ENCODE measurements around the gene ARFGAP1.
A peak's percentile ranks its signal among the peaks of the same experiment; 100 is the strongest.

ARFGAP1 gene

GRCh38 chr20:63261060-63261794, 11.4 kb upstream of the ARFGAP1 start:
- DNase-seq: no peak

GRCh38 chr20:63261795-63262528, 10.7 kb upstream of the ARFGAP1 start:
- no peak for DNase-seq

GRCh38 chr20:63262836-63263235, 9.8 kb upstream of the ARFGAP1 start:
- no peak for DNase-seq

- DNase-seq: no peak
These were observed 8.6 kb upstream of the ARFGAP1 start for GRCh38 chr20:63264000-63264399.

- DNase-seq: peak; percentile 67
These were observed 8.1 kb upstream of the ARFGAP1 start for GRCh38 chr20:63264519-63264918.

- DNase-seq: peak; percentile 84
These were observed 6.6 kb upstream of the ARFGAP1 start for GRCh38 chr20:63265891-63266515.

GRCh38 chr20:63267691-63268090, 4.9 kb upstream of the ARFGAP1 start:
- DNase-seq: peak; percentile 65

- no peak for DNase-seq
These were observed 4.4 kb upstream of the ARFGAP1 start for GRCh38 chr20:63268256-63268655.

- DNase-seq: no peak
These were observed 3.8 kb upstream of the ARFGAP1 start for GRCh38 chr20:63268671-63269439.

- DNase-seq: no peak
These were observed 2.9 kb upstream of the ARFGAP1 start for GRCh38 chr20:63269724-63270123.

GRCh38 chr20:63270606-63271325, 1.8 kb upstream of the ARFGAP1 start:
- DNase-seq: no peak

- no peak for DNase-seq
These were observed 506 bp downstream of the ARFGAP1 start for GRCh38 chr20:63273059-63273579.

- no peak for DNase-seq
These were observed 1.2 kb downstream of the ARFGAP1 start for GRCh38 chr20:63273635-63274380.

GRCh38 chr20:63274381-63275228, 2.0 kb downstream of the ARFGAP1 start:
- DNase-seq: no peak

GRCh38 chr20:63275825-63276224, 3.2 kb downstream of the ARFGAP1 start:
- DNase-seq: no peak

- no peak for DNase-seq
These were observed 4.3 kb downstream of the ARFGAP1 start for GRCh38 chr20:63276956-63277355.

GRCh38 chr20:63277466-63278272, 5.1 kb downstream of the ARFGAP1 start:
- DNase-seq: no peak

- DNase-seq: no peak
These were observed 6.0 kb downstream of the ARFGAP1 start for GRCh38 chr20:63278661-63279060.

GRCh38 chr20:63279931-63280330, 7.3 kb downstream of the ARFGAP1 start:
- DNase-seq: no peak

GRCh38 chr20:63280371-63280770, 7.8 kb downstream of the ARFGAP1 start:
- no peak for DNase-seq
